Mucosa of stomach (tissue), 1 donor: ENCODE results near the gene BMP3.

Experiments used
- H3K27me3 ChIP-seq: one replicate; pipeline ENCODE4 v1.7.0; 2013; ENCODE audit warnings: mild to moderate bottlenecking, low read length; ENCODE audit not compliant: control insufficient read depth, insufficient read depth
- H3K36me3 ChIP-seq: one replicate; pipeline ENCODE4 v1.7.0; 2013; ENCODE audit warnings: low read length; ENCODE audit not compliant: control insufficient read depth, insufficient read depth
- H3K4me1 ChIP-seq: one replicate; pipeline ENCODE4 v1.7.0; 2013; ENCODE audit warnings: mild to moderate bottlenecking, low read length; ENCODE audit not compliant: control insufficient read depth, insufficient read depth
- H3K4me3 ChIP-seq: one replicate; pipeline ENCODE4 v1.7.0; 2013; ENCODE audit warnings: low read length
- H3K9ac ChIP-seq: one replicate; pipeline ENCODE4 v1.7.0; 2013; ENCODE audit warnings: mild to moderate bottlenecking, low read length, moderate library complexity
- H3K9me3 ChIP-seq: one replicate; pipeline ENCODE4 v1.7.0; 2013; ENCODE audit warnings: mild to moderate bottlenecking, low read length, moderate library complexity; ENCODE audit not compliant: control insufficient read depth
- donor health status: Pancreatic carcinoma.

BMP3 gene

GRCh38 chr4:81085979-81086378 is 55.5 kb downstream of the BMP3 start:
- no peaks in the 10 kb centered on the region for H3K4me1 ChIP-seq
- no peaks in the 10 kb centered on the region for H3K9me3 ChIP-seq
- H3K36me3 ChIP-seq = no peaks in the 10 kb centered on the region
- no peaks in the 10 kb centered on the region for H3K27me3 ChIP-seq
- H3K9ac ChIP-seq = no peak overlapping the region
- H3K4me3 ChIP-seq = no peak overlapping the region

- Histone ChIP-seq H3K9ac (no peak overlapping the region), H3K4me1 (no peaks in the 10 kb centered on the region), H3K9me3 (no peaks in the 10 kb centered on the region), H3K4me3 (no peak overlapping the region), H3K36me3 (no peaks in the 10 kb centered on the region), H3K27me3 (no peaks in the 10 kb centered on the region)
Observed at GRCh38 chr4:81093720-81094401, 63.4 kb downstream of the BMP3 start.

DNA sequence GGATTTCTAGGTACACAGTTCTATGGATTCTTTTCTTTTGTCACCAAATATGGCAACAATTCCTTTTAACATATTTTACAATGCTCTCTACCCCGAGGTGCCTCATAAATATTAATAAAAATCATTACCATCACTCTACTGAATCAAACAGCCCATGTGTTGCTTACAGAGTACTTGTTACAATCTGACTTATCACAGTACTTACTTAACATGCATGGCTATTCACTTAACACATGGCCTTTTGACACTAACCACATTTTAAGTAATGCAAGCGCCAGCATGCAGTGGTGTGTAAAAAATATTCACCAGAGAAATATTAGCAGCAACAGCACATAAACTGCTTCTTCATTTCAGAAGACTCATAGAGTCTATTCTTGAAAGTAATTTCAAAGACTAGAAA is 64.9 kb downstream of the BMP3 start:
- Histone ChIP-seq H3K4me3 (no peak overlapping the region), H3K36me3 (no peaks in the 10 kb centered on the region), H3K9me3 (no peaks in the 10 kb centered on the region), H3K4me1 (no peaks in the 10 kb centered on the region), H3K9ac (no peak overlapping the region), H3K27me3 (no peaks in the 10 kb centered on the region)

GRCh38 chr4:81096566-81096965 is 66.1 kb downstream of the BMP3 start:
- Histone ChIP-seq H3K9me3 (no peaks in the 10 kb centered on the region), H3K9ac (no peak overlapping the region), H3K4me3 (no peak overlapping the region), H3K4me1 (no peaks in the 10 kb centered on the region), H3K27me3 (no peaks in the 10 kb centered on the region), H3K36me3 (no peaks in the 10 kb centered on the region)

GRCh38 chr4:81102107-81102506 is 71.6 kb downstream of the BMP3 start:
- H3K27me3 ChIP-seq = no peaks in the 10 kb centered on the region
- H3K4me1 ChIP-seq = no peaks in the 10 kb centered on the region
- no peaks in the 10 kb centered on the region for H3K9me3 ChIP-seq
- H3K4me3 ChIP-seq = no peak overlapping the region
- H3K9ac ChIP-seq = no peak overlapping the region
- no peaks in the 10 kb centered on the region for H3K36me3 ChIP-seq

GRCh38 chr4:81106150-81106549 is 75.6 kb downstream of the BMP3 start:
- Histone ChIP-seq H3K27me3 (no peaks in the 10 kb centered on the region), H3K9me3 (no peaks in the 10 kb centered on the region), H3K9ac (no peak overlapping the region), H3K4me1 (no peaks in the 10 kb centered on the region), H3K4me3 (no peak overlapping the region), H3K36me3 (no peaks in the 10 kb centered on the region)
